Posterior cingulate gyrus (tissue), 11 donors: ENCODE measurements around the gene DNAJB12.
"Not testable (repeated sequence)": the region's sequence is repeated elsewhere in the genome, so short reads cannot be mapped to it uniquely, and the experiment has no call there.

Experiments
- DNase-seq, 10 donors: peaks; one replicate each; pipeline versions ENCODE4 v3.0.0 to v3.0.0-alpha.2; 2020 to 2021; ENCODE audit warnings: mixed read lengths in 3 of 10
- intact Hi-C: fragments of 100-400 bp; cut with DNase I; formaldehyde crosslinking; loops from one replicate; pipeline ENCODE4 v1.15.1; 2023

Gene DNAJB12

GRCh38 chr10:72320676-72321247, 34.0 kb downstream of the DNAJB12 start:
- peak in 2 of 10 donors; percentile 62 to 92 for DNase-seq
- intact Hi-C loops, result no loop called here

GRCh38 chr10:72319416-72320254, 35.1 kb downstream of the DNAJB12 start:
- DNase-seq, result peak; percentile 62 to 97 (median 82)
- intact Hi-C loops, result loop anchor here (5.0 kb wide), 1 partner anchor 42 kb away; no protein-coding TSS in a partner anchor

GRCh38 chr10:72318418-72319262, 36.1 kb downstream of the DNAJB12 start:
- intact Hi-C loops, result loop anchor here (5.0 kb wide), 1 partner anchor 41 kb away; no protein-coding TSS in a partner anchor
- no peak for DNase-seq

GRCh38 chr10:72316748-72317435, 37.8 kb downstream of the DNAJB12 start:
- peak in 2 of 10 donors; percentile 54 to 88 for DNase-seq
- intact Hi-C loops, result loop anchor here (5.0 kb wide), 1 partner anchor 40 kb away; no protein-coding TSS in a partner anchor

- intact Hi-C loops, result loop anchor here (5.0 kb wide), 1 partner anchor 39 kb away; no protein-coding TSS in a partner anchor
- no peak for DNase-seq
These were observed 38.4 kb downstream of the DNAJB12 start for GRCh38 chr10:72316386-72316700.

- intact Hi-C loops, result loop anchor here (5.0 kb wide), 1 partner anchor 38 kb away; no protein-coding TSS in a partner anchor
These were observed 38.9 kb downstream of the DNAJB12 start for GRCh38 chr10:72315611-72316385.

GRCh38 chr10:72315054-72315453, 39.7 kb downstream of the DNAJB12 start:
- peak in 1 of 10 donors; percentile 52 for DNase-seq
- intact Hi-C loops, result loop anchor here (5.0 kb wide), 1 partner anchor 38 kb away; no protein-coding TSS in a partner anchor

More at GRCh38 chr10:72315611-72316385, 38.9 kb downstream of the DNAJB12 start:
- no peak for DNase-seq

- intact Hi-C loops, result no loop called here
- peak in 1 of 10 donors; percentile 56 for DNase-seq
These were observed 40.5 kb downstream of the DNAJB12 start for GRCh38 chr10:72314263-72314662.

GRCh38 chr10:72312865-72313391, 41.8 kb downstream of the DNAJB12 start:
- intact Hi-C loops, result no loop called here
- peak in 1 of 10 donors; percentile 40 for DNase-seq

- peak in 1 of 10 donors; percentile 65 for DNase-seq
- intact Hi-C loops, result no loop called here
These were observed 43.1 kb downstream of the DNAJB12 start for GRCh38 chr10:72311667-72312066.

GRCh38 chr10:72310636-72311035, 44.1 kb downstream of the DNAJB12 start:
- peak in 2 of 10 donors; percentile 50 to 91 for DNase-seq

GRCh38 chr10:72310241-72310633, 44.5 kb downstream of the DNAJB12 start:
- intact Hi-C loops, result no loop called here
- DNase-seq, result peak in 1 of 10 donors; percentile 70

More at GRCh38 chr10:72310636-72311035, 44.1 kb downstream of the DNAJB12 start:
- intact Hi-C loops, result no loop called here

GRCh38 chr10:72309290-72310240, 45.2 kb downstream of the DNAJB12 start:
- intact Hi-C loops, result no loop called here
- peak; percentile 68 to 97 (median 81) for DNase-seq

- peak in 1 of 10 donors; percentile 84 for DNase-seq
- intact Hi-C loops, result no loop called here
These were observed 46.3 kb downstream of the DNAJB12 start for GRCh38 chr10:72308320-72308987.

- intact Hi-C loops, DNase-seq: not testable (repeated sequence)
These were observed 47.0 kb downstream of the DNAJB12 start for GRCh38 chr10:72307711-72308110.

- intact Hi-C loops, result no loop called here
These were observed 48.4 kb downstream of the DNAJB12 start for GRCh38 chr10:72306215-72306760.

More at GRCh38 chr10:72306215-72306760, 48.4 kb downstream of the DNAJB12 start:
- DNase-seq, result peak in 1 of 10 donors; percentile 62
